Mammary epithelial cell (primary cell): ENCODE data around the gene GLI1.

Experiments
- EZH2 ChIP-seq: IDR thresholded peaks from 2 replicates; pipeline ENCODE4 v1.6.1; 2012; ENCODE audit warnings: low read length, inconsistent platforms, borderline replicate concordance
- TF ChIP-seq, protein P1 (sequence below), 2 donors: IDR thresholded peaks in 1 of 2; conservative IDR thresholded peaks in 1 of 2; 2 replicates each; pipeline ENCODE4 v1.5.1; 2011 to 2012; ENCODE audit warnings: inconsistent platforms in 2 of 2, low read length in 2 of 2, mild to moderate bottlenecking in 2 of 2, control low read depth in 1 of 2, low read depth in 1 of 2; ENCODE audit not compliant: insufficient read depth in 1 of 2; ENCODE audit errors: extremely low read depth in 1 of 2

DNA sequence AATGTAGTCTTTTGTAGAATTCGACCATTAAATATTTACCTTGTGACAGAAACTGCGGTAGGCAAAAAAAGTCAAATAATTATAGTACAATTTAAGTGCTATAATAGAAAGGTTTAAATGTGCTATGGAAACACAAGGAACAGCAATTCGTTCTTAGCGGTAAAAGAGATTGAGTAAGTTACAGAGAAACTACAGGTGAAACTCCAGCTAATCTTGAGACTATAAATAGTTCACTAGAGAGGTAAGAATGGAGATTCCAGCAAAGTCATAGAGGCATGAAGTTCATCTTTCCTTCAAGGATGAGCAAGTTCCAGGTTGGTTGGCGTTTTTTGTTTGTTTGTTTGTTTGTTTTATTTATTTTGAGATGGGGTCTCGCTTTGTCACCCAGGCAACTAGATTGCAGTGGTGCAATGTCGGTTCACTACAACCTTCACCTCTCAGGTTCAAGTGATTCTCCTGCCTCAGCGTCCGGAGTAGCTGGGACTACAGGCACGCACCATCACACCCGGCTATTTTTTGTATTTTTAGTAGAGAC lies 27.9 kb upstream of the GLI1 start:
- TF ChIP-seq EZH2 = no peak
- TF ChIP-seq, protein P1, sequence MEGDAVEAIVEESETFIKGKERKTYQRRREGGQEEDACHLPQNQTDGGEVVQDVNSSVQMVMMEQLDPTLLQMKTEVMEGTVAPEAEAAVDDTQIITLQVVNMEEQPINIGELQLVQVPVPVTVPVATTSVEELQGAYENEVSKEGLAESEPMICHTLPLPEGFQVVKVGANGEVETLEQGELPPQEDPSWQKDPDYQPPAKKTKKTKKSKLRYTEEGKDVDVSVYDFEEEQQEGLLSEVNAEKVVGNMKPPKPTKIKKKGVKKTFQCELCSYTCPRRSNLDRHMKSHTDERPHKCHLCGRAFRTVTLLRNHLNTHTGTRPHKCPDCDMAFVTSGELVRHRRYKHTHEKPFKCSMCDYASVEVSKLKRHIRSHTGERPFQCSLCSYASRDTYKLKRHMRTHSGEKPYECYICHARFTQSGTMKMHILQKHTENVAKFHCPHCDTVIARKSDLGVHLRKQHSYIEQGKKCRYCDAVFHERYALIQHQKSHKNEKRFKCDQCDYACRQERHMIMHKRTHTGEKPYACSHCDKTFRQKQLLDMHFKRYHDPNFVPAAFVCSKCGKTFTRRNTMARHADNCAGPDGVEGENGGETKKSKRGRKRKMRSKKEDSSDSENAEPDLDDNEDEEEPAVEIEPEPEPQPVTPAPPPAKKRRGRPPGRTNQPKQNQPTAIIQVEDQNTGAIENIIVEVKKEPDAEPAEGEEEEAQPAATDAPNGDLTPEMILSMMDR (conservative IDR thresholded peaks at IDR 0.05 in 1 of 2, IDR thresholded peaks at IDR 0.05 in 1 of 2; ENCODE audit: extremely low read depth in 1 of 2, insufficient read depth in 1 of 2, low read depth in 1 of 2, low read length in 2 of 2) = no peak
